Neural progenitor cell (in vitro differentiated cells): ENCODE data around the gene PLSCR1.

ENCODE experiments used
- EZH2 ChIP-seq: fragments of 200-600 bp; sonication (generic); IDR thresholded peaks from 2 replicates; pipeline ENCODE4 v1.6.1; 2017; ENCODE audit warnings: antibody characterized with exemption, mild to moderate bottlenecking, moderate library complexity
- TF ChIP-seq, protein P1 (sequence below): fragments of 200-600 bp; sonication (generic); IDR thresholded peaks from 2 replicates; pipeline ENCODE4 v1.5.1; 2017; ENCODE audit warnings: antibody characterized with exemption, mild to moderate bottlenecking

DNA sequence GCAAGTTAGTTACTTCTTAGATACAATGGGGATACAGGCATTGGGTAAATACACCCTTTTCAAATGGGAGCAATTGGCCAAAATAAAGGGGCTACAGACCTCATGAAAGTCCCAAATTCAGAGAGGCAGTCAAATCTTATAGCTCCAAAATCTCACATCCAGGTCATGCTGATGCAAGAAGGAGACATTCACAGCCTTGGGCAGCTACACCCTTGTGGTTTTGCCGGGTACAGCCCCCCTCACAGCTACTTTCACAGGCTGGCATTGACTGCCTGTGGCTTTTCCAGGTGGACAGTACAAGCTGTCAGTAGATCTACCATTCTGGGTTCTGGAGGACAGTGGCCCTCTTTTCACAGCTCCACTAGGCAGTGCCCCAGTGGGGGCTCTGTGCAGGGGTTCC is 17.5 kb upstream of the PLSCR1 start:
- TF ChIP-seq, protein P1, sequence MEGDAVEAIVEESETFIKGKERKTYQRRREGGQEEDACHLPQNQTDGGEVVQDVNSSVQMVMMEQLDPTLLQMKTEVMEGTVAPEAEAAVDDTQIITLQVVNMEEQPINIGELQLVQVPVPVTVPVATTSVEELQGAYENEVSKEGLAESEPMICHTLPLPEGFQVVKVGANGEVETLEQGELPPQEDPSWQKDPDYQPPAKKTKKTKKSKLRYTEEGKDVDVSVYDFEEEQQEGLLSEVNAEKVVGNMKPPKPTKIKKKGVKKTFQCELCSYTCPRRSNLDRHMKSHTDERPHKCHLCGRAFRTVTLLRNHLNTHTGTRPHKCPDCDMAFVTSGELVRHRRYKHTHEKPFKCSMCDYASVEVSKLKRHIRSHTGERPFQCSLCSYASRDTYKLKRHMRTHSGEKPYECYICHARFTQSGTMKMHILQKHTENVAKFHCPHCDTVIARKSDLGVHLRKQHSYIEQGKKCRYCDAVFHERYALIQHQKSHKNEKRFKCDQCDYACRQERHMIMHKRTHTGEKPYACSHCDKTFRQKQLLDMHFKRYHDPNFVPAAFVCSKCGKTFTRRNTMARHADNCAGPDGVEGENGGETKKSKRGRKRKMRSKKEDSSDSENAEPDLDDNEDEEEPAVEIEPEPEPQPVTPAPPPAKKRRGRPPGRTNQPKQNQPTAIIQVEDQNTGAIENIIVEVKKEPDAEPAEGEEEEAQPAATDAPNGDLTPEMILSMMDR, result no peak
- no peak for TF ChIP-seq EZH2
